IPS-NIHi11 (cell line): Measurements from ENCODE around the gene PPP1R15B.

Experiments
- DNase-seq: peaks from one replicate; pipeline ENCODE4 v3.0.0; 2012; ENCODE audit warnings: mixed read lengths, low spot score

The PPP1R15B gene

DNA sequence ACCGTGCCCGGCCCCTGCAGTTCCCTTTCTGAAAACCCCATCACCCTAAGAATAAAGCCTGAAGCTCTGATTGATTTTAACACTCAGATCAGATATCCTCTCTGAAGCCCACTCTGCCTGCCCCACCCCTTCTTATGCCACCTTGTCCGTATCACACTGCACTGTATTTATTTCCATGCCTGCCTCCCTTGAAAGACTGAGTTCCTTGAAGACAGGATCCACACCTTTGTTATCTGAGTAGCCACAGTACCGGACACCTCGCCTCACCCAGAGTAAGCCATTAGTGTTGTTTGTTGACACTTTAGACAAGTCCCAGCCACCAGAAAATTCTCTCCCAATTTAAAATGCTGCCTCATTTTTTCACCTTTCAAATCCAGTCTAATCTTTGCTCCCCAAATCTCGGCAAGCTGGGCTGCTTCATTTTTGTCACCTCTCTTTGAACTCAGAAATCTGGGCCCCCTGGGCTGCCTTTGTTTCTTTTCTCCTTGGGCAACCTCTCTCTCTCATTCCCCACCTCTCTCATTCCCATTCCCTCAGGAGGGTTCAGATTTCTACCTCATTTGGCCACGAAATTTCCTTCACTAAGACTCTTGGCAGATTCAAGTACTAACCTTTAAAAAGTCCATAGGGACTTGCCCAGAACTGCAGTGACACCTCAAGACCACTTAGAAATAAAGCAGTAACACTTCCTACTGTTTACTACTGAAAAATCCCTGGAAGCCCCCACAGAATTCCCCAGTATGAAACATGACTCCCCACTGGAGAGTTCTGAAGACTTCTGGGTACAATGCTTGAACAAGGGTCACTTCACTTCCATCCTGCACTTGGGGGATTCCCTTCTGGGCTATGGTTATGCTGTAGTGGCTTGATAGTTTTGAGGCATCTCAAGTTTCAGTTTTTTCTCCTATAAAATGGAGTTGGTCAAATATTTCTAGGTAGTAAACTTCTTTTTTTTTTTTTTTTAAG is 8.7 kb upstream of the PPP1R15B start:
- DNase-seq = no peak

DNA sequence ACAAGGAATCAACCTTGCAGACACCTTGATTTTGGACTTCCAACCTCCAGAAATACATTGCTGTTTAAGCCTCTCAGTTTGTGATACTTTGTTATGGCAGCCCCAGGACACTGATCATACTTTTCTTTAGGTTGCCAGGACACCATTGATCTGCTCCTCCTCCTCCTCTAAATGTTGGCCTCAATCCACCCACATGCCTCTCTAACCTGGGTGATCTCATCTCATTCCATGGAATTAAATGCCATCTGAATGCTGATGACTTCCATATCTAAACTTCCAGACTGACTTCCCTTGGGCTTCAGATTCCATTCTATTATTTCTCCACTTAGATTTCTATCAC is 7.4 kb upstream of the PPP1R15B start:
- no peak for DNase-seq

DNA sequence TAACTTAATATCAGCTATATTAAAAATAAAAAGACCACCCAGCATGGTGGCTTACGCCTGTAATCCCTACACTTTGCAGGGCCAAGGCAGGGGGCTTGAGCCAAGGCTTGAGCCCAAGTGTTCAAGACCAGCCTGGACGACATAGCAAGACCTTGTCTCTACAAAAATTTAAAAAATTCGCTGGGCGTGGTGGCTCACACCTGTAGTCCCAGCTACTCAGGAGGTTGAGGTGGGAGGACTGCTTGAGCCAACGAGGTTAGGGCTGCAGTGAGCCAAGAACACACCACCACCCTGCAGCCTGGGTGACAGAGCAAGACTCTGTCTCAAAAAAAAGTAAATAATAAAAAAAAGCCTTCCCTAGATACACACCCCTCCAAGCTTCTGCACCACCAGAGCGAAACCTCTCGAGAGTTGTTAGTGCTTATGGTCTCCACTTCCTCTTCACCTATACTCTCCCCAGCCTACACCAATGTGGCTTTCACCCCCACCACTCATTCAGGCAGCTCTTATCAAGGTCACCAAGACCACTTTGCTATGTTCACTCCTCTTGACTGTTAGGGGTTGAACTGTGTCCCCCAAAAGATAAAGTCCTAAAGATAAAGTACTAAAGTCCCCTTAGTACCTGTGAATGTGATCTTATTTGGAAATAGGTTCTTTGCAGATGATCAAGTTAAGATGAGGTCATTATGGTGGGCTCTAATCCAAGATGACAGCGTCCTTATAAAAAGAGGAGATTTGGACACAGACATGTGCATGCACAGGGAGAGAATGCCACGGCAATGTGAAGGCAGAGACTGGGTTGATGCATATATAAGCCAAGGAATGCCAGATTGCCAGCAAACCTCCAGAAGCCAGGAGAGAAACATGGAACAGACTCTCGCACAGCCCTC is 6.8 kb upstream of the PPP1R15B start:
- no peak for DNase-seq

DNA sequence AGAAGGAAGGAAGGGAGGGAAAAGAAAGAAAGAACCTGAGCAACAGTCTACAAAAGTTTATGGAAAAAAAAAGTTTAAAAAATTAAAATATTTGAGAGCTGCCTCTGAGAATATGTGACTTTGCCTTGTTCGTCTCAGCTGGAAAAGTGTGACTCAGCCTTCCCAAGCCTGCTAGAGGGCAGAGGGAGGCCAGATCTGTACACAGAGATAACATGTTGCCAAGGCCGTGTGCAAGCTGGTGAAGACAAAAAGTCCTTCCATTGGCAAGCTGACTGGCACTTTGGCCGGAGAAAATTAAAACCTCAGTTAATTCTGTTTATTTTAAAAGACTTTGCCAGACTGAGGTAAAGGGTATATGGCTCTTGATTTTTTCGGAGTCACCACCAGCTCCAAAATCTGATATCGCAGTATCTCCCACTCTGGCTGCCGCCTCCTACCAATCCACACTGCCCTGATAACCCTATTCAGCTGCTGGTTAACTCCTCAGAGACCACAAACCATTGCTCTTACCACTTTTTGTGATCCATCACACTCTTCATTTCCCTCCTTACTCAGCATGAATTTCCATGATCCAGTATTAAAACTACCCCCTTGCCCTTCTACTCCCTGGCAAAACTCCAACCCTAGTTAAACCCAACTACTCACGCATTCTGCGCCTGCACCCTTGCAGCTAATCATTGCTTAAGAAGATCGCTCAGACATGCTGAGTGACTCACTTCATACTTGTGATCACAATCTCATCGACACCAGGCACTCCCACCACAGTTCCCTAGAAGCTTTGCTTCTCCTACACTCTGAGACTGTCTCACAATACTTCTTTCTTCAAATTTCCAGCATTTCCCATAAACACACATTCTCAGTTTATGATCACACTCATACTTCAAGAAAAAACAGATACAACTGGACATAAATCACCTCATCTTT is 5.7 kb upstream of the PPP1R15B start:
- DNase-seq = peak; percentile 32

DNA sequence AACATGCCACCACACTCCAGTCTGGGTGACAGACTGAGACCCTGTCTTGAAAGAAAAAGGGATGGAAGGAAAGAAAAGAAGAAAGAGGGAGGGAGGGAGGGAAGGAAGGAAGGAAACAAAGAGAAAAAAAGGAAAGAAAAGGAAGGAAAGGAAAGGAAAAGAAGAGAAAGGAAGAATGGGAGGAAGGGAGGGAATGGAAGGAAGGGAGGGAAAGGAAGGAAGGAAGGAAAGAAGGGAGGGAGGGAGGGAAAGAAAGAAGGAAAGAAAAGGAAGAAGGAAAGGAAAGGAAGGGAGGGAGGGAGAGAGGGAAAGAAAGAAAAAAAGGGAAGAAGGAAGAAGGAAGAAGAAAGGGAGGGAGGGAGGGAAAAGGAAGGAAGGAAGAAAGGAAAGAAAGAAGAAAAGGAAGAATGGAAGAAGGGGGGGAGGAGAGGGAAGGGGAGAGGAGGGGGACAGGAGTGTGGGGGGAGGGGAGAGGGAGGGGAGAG is 5.0 kb upstream of the PPP1R15B start:
- DNase-seq = no peak

DNA sequence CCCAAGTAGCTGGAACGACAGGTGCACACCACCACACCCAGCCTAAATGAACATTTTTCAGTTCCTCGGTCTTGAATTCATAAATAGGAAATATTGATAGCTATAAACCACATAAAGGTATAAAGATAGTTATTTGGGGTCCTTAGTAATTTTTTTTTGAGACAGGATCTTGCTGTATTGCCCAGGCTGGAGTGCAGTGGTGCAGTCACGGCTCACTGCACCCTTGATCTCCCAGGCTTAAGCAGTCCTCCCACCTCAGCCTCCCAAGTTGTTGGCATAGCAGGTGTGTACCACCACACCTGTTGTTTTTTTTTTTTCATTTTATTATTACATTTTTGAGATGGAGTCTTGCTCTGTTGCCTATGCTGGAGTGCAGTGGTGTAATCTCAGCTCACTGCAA is 3.7 kb upstream of the PPP1R15B start:
- no peak for DNase-seq

DNA sequence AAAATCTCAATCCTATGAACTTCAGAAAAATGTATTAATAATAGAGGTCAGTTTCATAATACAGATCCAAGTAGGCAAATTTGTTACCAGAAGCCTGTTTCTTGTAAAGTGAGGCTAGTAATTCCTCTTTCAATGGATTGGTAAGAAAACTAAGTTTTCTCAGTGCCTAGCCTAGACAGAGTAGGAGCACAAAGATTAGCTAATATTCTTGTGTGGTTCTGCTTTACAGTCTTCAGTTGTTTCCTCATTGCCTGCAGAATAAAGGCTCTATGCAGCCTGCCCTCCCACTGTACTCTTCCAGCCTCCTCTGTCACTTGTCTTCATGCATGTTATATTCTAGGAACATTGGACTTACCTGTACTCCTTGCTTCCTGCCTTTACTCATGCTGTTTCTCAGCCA is 2.4 kb upstream of the PPP1R15B start:
- DNase-seq = no peak

DNA sequence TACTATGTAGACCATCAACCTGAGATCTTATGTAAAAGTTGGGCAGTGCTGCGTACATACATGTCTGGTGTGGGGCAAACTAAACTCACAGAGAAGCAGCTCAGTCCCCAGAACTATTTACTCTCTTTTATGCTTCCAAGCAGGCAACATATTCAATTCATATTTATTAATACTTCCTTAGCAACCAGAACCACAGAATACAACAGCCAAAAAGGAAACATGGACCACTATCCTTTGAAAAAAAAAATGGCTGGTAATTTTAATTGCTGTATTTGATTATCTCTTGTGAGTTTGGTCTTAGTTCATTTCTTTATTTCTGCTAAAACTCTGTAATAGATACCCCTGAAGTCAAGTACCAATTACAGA is 1.5 kb upstream of the PPP1R15B start:
- DNase-seq = no peak

DNA sequence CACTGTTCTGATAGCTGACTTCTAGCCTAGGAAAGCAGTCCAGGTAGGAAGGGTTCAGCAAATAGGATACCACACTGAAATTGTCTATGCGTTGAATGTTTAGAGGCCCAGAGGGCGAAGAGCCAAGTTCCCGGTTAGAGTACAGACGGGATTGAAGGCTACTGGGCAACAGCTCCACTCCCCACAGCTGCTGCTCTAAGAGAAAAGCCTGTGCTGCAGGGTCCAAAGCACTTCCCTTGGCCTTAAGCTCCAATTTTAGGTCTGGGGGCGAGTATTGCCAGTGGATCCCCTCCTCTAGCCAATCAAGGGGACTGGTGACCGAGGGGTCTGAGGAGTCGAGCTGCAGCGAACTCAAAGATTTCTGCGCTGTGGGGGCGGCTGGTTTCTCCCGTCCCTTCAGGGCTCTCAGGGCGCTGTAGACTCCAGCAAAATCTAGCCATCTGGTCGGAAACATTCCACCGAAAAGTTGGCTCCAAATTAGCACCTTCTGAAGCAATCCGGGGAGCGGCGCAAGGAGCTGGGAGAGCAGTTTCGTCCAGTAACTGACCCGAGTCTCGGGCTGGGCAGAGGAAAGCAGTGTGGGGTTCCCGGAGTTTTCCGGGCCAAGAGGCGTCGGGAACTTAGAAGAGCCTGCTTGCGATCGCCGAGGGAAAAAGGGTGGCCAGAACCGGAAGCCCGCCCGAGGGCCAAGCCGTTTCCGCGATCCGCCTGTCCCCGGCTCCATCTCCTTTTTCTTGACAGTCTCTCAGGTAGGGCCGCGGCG is 748 bp downstream of the PPP1R15B start:
- DNase-seq = peak; percentile 46

DNA sequence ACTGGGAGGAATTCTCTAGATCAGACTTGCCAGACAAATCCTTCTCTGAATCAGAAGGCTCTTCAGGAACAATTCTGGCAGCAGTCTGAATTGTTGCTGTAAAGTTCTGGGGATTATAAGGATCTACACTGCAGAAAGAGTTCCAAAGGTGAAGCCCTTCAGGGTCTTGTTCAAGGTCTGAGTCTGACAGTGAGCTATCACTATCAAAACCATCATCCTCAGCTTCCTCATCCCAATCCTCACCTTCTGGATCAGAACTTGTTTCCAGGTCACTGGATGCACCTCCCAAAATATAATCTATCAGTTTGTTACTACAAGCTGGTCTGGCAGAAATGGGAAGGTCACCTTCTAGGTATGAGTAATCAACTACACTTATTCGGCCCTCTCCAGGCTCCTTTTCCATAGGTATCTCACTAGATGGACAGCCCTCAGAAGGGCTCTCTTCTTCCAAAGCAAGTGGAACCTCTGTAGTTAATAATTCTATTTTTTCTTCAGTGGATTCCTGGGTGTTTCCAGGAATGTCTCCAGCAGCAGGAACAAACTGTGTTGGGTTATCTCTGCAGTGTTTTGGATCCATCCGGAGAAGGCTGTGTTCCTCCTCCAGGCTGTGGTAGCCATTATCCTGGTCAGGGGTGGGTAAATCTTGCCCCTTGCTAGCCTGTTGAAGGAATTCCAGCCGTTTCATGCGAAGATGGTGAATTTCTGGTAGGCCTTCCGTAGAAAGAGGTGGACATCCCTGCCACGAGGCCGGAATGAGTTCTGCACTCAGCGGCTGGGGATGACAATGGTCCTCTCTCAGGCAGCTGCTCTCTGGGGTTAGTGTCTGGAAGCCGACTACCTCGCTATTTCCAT is 1.6 kb downstream of the PPP1R15B start:
- DNase-seq = no peak

DNA sequence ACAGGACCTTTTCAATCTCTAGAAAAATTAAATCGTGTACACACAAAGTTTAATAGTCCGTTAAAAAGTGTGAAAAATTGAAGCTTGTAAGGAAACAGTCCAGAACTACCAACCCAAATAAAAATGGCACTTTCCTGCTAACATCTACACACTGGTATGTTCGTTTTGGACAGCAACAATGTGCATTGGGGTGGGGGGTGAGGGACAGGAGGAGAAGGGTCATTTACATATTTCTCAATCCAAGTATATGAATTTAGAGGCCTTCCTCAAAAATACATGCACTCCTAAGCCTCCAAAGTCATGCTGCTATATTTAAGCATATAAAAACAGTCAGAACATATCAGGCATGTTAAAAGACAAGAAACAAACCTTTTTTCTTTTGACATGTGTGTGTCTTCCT is 2.5 kb downstream of the PPP1R15B start:
- no peak for DNase-seq

DNA sequence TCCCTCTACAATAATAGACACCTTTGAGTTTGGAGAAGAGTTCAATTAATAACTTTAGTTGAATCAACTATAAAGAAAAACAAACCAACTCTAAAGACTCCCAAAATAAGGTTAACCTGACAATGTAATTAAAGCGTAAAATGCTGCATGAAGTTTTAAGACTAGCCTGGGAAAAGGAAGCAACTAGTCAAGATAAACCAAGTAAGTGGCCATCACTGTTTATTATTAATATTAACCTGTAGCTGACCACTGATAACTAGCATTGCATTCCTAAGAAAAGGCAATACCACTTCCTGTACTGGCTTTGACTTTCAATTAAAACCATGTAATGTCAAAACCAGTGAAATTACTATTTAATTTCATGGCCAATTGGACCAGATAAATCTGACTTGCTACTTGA is 3.0 kb downstream of the PPP1R15B start:
- no peak for DNase-seq

DNA sequence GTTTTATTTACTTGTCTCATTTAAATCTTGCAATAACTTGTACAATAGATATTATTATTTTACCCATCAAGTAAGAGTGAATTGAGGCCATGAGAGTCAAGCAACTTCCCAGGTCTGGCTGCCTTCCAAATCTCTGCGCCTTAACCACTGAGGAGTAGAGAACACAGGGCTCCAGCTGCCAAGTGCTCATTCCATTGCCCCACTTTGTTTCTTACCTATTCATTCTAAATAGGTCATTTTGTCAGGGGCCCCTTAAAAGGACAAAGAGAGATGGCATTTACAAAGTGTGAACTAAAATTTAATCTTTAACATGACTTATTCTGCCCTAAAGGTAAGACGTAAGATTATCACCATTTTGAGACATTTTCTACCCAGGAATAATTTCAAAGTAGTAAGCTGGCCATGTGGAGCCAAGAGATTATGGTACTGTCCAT is 3.5 kb downstream of the PPP1R15B start:
- no peak for DNase-seq

DNA sequence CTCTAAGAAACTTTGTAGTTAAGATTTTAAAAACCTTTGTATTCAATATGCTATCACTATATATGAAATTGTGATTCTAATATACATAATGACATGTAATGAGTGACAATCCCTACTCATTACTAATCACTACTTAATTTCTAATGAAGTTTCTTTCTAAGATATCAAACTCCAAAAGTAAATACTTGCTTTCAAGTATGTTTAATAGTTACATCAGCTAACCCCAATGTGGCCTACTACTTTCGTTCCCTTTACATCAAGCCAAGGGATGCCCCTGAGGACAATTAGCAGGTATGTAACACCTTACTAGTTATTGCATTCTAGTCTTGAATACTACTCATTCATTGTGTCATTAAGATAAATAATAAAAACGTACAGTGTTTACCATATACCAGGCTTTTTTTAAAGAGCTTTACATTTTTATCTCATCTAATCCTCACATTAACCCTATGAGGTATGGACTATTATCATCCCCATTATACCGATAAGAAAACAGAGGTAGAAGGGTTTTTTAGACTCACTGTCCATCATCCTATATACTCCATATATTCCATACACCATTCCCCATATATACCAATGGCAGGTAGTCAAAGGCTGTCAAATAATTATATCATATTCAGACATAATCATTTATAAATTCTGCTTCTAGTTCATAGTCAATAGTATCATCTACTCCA is 4.2 kb downstream of the PPP1R15B start:
- no peak for DNase-seq

DNA sequence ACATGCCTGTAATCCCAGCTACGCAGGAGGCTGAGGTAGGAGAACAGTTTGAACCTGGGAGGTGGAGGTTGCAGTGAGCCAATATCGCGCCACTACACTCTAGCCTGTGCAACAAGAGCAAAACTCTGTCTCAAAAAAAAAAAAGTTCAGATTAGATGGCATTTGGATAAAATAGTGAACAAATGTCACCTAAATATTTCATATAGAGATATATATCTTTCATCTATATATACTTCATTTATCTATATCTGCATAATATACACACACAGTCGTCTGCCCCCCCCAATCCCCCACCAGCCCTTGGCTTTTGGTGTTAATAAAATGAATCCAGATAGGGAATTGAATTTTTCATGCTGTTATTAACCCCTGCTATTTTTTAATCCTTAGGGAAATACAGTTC is 5.0 kb downstream of the PPP1R15B start:
- DNase-seq = no peak

DNA sequence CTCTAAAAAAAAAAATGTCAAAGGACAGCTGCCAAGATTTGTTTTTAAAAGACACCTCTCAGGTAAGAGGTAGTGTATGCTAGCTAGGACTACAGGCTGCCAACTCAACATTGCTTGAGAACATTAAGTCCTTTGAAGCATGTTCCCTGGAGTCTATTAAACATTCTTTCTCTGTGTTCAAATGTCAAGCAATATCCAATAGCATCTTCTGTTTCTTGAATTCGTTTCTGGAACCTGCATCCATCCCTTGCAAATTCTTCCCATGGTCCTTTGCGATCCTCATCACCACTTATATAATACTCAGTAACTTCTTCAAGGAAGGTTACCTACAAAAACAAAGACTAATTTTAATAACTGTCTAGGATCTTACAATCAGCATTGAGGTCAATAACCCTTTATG is 5.6 kb downstream of the PPP1R15B start:
- DNase-seq = no peak

DNA sequence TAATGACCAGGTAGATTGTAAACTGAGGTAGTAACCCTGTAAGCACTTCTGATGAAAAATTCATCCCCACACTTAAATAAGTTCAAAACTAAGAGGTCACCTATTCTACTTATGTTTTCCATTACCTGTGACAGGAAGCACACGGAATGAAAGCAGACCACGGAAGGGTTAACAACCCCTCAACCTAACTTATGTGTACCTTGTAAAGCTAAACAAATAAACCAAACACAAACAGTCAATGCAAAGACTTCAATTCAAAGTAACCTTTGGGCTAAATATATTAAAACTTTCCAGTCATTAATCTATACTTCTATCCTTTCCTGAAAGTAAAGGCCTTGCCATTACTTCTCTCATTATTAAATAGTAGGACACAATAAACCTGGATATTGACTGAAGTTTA is 7.0 kb downstream of the PPP1R15B start:
- no peak for DNase-seq

DNA sequence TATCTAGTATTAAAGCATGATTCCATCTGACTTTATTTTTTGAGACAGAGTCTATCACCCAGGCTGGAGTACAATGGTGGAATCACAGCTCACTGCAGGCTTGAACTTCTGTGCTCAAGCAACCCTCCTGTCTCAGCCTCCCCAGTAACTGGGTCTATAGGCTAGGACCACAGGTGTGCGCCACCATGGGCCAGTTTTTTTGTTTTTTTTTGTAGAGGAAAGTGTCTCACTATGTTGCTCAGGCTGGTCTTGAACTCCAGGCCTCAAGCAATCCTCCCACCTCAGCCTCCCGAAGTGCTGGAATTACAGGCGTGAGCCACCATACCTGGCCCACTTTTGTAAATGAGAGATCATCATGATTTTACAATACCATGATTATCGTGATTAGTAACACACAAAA is 9.2 kb downstream of the PPP1R15B start:
- DNase-seq = no peak

DNA sequence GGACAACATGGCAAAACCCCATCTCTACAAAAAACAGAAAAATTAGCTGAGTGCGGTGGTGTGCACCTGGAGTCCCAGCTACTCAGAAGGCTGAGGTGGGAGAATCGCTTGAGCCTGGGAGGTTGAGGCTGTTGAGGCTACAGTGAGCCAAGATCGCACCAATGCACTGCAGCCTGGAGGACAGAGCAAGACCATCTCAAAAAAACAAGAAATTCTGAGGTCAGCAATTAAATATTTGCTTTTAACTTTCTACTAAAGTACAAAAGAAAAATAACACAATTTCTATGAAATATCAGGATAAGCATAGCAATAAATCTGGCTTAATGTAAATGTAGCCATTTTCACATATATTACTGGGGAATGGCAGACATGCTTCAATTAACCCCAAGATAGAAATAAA is 9.9 kb downstream of the PPP1R15B start:
- DNase-seq = no peak
